KMS-11 (cell line): ENCODE measurements around the gene ELP6.

Experiments used
- H2AFZ ChIP-seq: fragments of 200-600 bp; sonication (generic); 2 replicates; pipeline ENCODE4 v1.6.1; 2016; ENCODE audit warnings: antibody characterized with exemption, mixed run types, low read depth
- H3K27ac ChIP-seq: fragments of 200-600 bp; sonication (generic); 2 replicates; pipeline ENCODE4 v1.6.1; 2016; ENCODE audit warnings: mild to moderate bottlenecking, mixed run types
- H3K27me3 ChIP-seq: fragments of 200-600 bp; sonication (generic); 2 replicates; pipeline ENCODE4 v1.6.1; 2017; ENCODE audit warnings: mild to moderate bottlenecking, low read depth, mixed run types, moderate library complexity; ENCODE audit not compliant: insufficient read depth
- H3K36me3 ChIP-seq: fragments of 200-600 bp; sonication (generic); 2 replicates; pipeline ENCODE4 v1.6.1; 2017; ENCODE audit warnings: mild to moderate bottlenecking, mixed run types; ENCODE audit not compliant: insufficient read depth
- H3K4me1 ChIP-seq: fragments of 200-600 bp; sonication (generic); 2 replicates; pipeline ENCODE4 v1.6.1; 2016; ENCODE audit warnings: mild to moderate bottlenecking, low read depth, mixed run types; ENCODE audit not compliant: poor library complexity, severe bottlenecking
- H3K4me2 ChIP-seq: fragments of 200-600 bp; sonication (generic); 2 replicates; pipeline ENCODE4 v1.7.0; 2016; ENCODE audit warnings: mild to moderate bottlenecking, mixed run types
- H3K4me3 ChIP-seq: fragments of 200-600 bp; sonication (generic); IDR thresholded peaks from 2 replicates; pipeline ENCODE4 v1.6.1; 2017; ENCODE audit warnings: low read depth, low read length, mixed read lengths; ENCODE audit not compliant: insufficient read depth
- H3K79me2 ChIP-seq: fragments of 200-600 bp; sonication (generic); 2 replicates; pipeline ENCODE4 v1.6.1; 2016; ENCODE audit warnings: low read depth, mixed run types; ENCODE audit not compliant: insufficient read depth
- H3K9ac ChIP-seq: fragments of 200-600 bp; sonication (generic); 2 replicates; pipeline ENCODE4 v1.6.1; 2016; ENCODE audit warnings: mild to moderate bottlenecking, mixed run types
- H4K20me1 ChIP-seq: fragments of 200-600 bp; sonication (generic); 2 replicates; pipeline ENCODE4 v1.6.1; 2016; ENCODE audit warnings: mild to moderate bottlenecking, mixed run types; ENCODE audit not compliant: insufficient read depth
- TF ChIP-seq, protein P1 (sequence below): fragments of 200-600 bp; sonication (generic); conservative IDR thresholded peaks from 2 replicates; pipeline ENCODE4 v1.6.1; 2017; ENCODE audit warnings: low read depth, mild to moderate bottlenecking, antibody characterized with exemption, low read length, moderate library complexity, mixed read lengths

The ELP6 gene

DNA sequence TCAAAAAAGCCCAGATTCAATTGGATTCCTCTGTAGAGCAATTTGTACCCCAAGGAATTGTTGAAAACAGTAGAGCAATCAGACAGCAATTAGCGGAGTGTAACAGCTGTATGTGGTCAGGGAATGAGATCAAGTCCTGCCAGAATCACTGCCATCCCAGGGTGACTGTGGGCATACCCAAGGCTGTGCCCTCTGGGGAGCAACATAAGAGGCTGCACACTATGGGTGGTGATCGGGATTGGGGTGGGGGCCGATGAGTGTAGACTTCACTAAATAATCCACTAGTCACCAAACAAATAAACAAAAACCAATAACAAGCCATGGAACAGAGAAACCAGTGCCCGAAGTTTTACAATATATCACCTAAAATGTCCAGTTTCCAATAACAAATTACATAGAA lies 12.1 kb upstream of the ELP6 start:
- Histone ChIP-seq H3K9ac (no peak overlapping the region), H3K4me1 (peaks cover 7% of the 10 kb centered on the region), H3K79me2 (no peaks in the 10 kb centered on the region), H3K27ac (no peak overlapping the region), H2AFZ (no peak overlapping the region), H3K36me3 (no peaks in the 10 kb centered on the region), H4K20me1 (no peaks in the 10 kb centered on the region), H3K4me2 (no peak overlapping the region), H3K27me3 (no peaks in the 10 kb centered on the region), H3K4me3 (no peak overlapping the region)
- TF ChIP-seq, protein P1, sequence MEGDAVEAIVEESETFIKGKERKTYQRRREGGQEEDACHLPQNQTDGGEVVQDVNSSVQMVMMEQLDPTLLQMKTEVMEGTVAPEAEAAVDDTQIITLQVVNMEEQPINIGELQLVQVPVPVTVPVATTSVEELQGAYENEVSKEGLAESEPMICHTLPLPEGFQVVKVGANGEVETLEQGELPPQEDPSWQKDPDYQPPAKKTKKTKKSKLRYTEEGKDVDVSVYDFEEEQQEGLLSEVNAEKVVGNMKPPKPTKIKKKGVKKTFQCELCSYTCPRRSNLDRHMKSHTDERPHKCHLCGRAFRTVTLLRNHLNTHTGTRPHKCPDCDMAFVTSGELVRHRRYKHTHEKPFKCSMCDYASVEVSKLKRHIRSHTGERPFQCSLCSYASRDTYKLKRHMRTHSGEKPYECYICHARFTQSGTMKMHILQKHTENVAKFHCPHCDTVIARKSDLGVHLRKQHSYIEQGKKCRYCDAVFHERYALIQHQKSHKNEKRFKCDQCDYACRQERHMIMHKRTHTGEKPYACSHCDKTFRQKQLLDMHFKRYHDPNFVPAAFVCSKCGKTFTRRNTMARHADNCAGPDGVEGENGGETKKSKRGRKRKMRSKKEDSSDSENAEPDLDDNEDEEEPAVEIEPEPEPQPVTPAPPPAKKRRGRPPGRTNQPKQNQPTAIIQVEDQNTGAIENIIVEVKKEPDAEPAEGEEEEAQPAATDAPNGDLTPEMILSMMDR: no peak

DNA sequence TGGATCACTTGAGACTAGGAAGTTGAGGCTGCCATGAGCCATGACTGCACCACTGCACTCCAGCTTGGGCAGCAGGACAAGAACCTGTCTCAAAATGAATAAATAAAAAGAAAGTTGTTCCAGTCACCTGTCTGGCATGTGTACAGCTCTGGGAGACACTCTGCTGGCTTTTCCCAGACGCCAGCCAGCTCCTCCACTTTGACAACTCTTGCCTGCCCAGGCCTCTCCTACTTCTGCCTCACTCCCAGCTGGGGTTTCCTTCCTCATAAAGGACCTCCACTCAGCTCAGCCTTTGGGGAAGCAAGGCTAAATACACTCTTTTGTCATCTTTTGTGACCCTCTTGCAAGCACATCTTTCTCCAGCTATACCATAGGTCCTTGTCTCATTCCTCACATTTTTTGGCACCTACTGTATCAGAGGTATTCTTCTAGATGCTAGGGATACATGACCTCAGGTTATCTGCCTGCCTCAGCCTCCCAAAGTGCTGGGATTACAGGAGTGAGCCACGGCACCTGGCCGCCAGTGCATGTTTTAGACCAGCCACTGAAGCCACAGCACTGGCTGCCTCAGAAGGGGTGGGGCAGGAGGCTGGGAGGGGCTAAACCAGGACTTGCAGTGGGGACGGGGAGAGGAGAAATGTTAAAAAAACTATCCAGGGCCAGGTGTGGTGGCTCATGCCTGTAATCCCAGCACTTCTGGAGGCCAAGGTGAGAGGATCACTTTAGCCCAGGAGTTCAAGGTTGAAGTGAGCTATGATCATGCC lies 10.0 kb upstream of the ELP6 start:
- Histone ChIP-seq H3K9ac (no peak overlapping the region), H3K36me3 (no peaks in the 10 kb centered on the region), H3K4me1 (peaks cover 7% of the 10 kb centered on the region), H3K4me3 (no peak overlapping the region), H2AFZ (peak overlapping the region; percentile 87; the same call in 1 of the 2 replicates), H3K4me2 (no peak overlapping the region), H3K27ac (no peak overlapping the region), H4K20me1 (no peaks in the 10 kb centered on the region), H3K27me3 (no peaks in the 10 kb centered on the region), H3K79me2 (no peaks in the 10 kb centered on the region)
- TF ChIP-seq, protein P1: no peak

GRCh38 chr3:47522082-47522987 lies 8.8 kb upstream of the ELP6 start:
- Histone ChIP-seq H3K4me3 (no peak overlapping the region), H3K9ac (peak overlapping the region; percentile 41; the same call in 1 of the 2 replicates), H4K20me1 (no peaks in the 10 kb centered on the region), H3K79me2 (no peaks in the 10 kb centered on the region), H3K4me1 (peaks cover 7% of the 10 kb centered on the region), H3K36me3 (no peaks in the 10 kb centered on the region), H3K27me3 (no peaks in the 10 kb centered on the region), H3K4me2 (no peak overlapping the region), H3K27ac (0 out of 2 replicates have a peak overlapping the region, but pooled peaks have one; percentile 15), H2AFZ (peak overlapping the region; percentile 87)
- TF ChIP-seq, protein P1: peak; percentile 70

DNA sequence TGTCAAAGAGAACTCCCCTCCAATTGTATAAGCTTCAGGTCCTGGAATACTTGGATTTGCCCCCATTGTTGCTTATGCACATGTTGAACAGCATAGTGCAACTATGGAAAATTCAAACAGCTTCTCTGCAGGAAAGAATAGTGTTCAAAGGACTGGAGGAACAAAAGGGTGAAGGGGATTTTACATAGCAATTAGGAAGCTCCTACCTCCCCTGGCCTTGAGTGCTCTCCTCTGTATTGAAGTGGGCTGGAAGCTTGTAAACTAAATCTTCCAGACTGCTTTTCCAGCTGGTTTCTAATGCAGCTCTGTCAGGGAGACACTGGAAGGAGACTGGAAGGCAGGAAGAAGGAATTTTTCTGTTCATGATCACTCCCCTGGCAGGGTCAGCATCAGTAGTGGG lies 7.2 kb upstream of the ELP6 start:
- H3K4me2 ChIP-seq: no peak overlapping the region

More for the DNA sequence above, 7.2 kb upstream of the ELP6 start:
- H4K20me1 ChIP-seq: no peaks in the 10 kb centered on the region
- H3K27me3 ChIP-seq: no peaks in the 10 kb centered on the region
- no peak overlapping the region for H3K9ac ChIP-seq
- H3K4me3 ChIP-seq: no peak overlapping the region
- H3K79me2 ChIP-seq: no peaks in the 10 kb centered on the region
- no peaks in the 10 kb centered on the region for H3K36me3 ChIP-seq
- H3K27ac ChIP-seq: no peak overlapping the region
- H2AFZ ChIP-seq: no peak overlapping the region
- TF ChIP-seq, protein P1: no peak
- H3K4me1 ChIP-seq: peaks cover 7% of the 10 kb centered on the region
